ENCODE measurements around the gene CTIF.

GRCh38 chr18:48519431-48520100, 19.3 kb upstream of the CTIF start:
- TF ChIP-seq CTCF (IDR thresholded peaks at IDR 0.05) (no peak), ZFX (IDR thresholded peaks at IDR 0.05; ENCODE audit: borderline replicate concordance) (no peak)

Data from 22Rv1 (cell line).